ENCODE measurements around the gene CARD8. TPM values are rescaled to one million over a fixed set of nuclear protein-coding genes. Genes with fewer than 3 reads are reported as not detected.

CARD8 gene
- total RNA-seq, 1 experiment from 2014 or later: 23.0 TPM

GRCh38 chr19:48176226-48176625, 79.5 kb downstream of the CARD8 start (continued):
- TF ChIP-seq ZNF425 (CRISPR knock-in tag; conservative IDR thresholded peaks at IDR 0.05) (no peak), MXD4 (CRISPR knock-in tag; IDR thresholded peaks at IDR 0.05; ENCODE audit: borderline replicate concordance) (no peak), GRHL2 (CRISPR knock-in tag; IDR thresholded peaks at IDR 0.05; ENCODE audit: insufficient replicate concordance, severe bottlenecking) (no peak)

GRCh38 chr19:48175578-48175977, 80.1 kb downstream of the CARD8 start:
- H3K4me3 Mint-ChIP-seq: no peak overlapping the region
- peaks cover 7% of the 10 kb centered on the region for H3K4me1 Mint-ChIP-seq
- ChIA-PET POLR2A (no interaction called here), CTCF (no interaction called here)
- peak overlapping the region; percentile 45; the same call in 1 of the 2 replicates for H3K27ac Mint-ChIP-seq
- peaks cover 46% of the 10 kb centered on the region for H3K36me3 Mint-ChIP-seq
- H3K9me3 Mint-ChIP-seq: peaks cover 7% of the 10 kb centered on the region
- ATAC-seq: no peak
- TF ChIP-seq CDX4 (CRISPR knock-in tag; IDR thresholded peaks at IDR 0.05; ENCODE audit: borderline replicate concordance) (no peak), CBFB (CRISPR knock-in tag; IDR thresholded peaks at IDR 0.05; ENCODE audit: low read depth) (no peak), JAZF1 (CRISPR knock-in tag; IDR thresholded peaks at IDR 0.05) (no peak), ZNF512 (CRISPR knock-in tag; IDR thresholded peaks at IDR 0.05; ENCODE audit: borderline replicate concordance) (no peak), AFF4 (CRISPR knock-in tag; IDR thresholded peaks at IDR 0.05; ENCODE audit: borderline replicate concordance) (no peak), ZNF219 (CRISPR knock-in tag; IDR thresholded peaks at IDR 0.05; ENCODE audit: borderline replicate concordance) (no peak), USF1 (CRISPR knock-in tag; IDR thresholded peaks at IDR 0.05) (no peak), MAX (CRISPR knock-in tag; IDR thresholded peaks at IDR 0.05) (no peak), GTF2I (CRISPR knock-in tag; conservative IDR thresholded peaks at IDR 0.05) (no peak), ZBTB21 (CRISPR knock-in tag; IDR thresholded peaks at IDR 0.05; ENCODE audit: borderline replicate concordance) (no peak), SMAD4 (CRISPR knock-in tag; IDR thresholded peaks at IDR 0.05) (no peak), CREM (CRISPR knock-in tag; IDR thresholded peaks at IDR 0.05) (no peak), FOXJ3 (CRISPR knock-in tag; IDR thresholded peaks at IDR 0.05; ENCODE audit: borderline replicate concordance) (no peak), ERG (CRISPR knock-in tag; IDR thresholded peaks at IDR 0.05) (no peak), MXD4 (CRISPR knock-in tag; IDR thresholded peaks at IDR 0.05; ENCODE audit: borderline replicate concordance) (no peak), MLX (CRISPR knock-in tag; IDR thresholded peaks at IDR 0.05) (no peak), ZSCAN18 (CRISPR knock-in tag; IDR thresholded peaks at IDR 0.05) (no peak), HMGA2 (CRISPR knock-in tag; IDR thresholded peaks at IDR 0.05) (no peak), ZNF416 (CRISPR knock-in tag; IDR thresholded peaks at IDR 0.05) (no peak)
- H3K27me3 Mint-ChIP-seq (ENCODE audit: low read depth): no peaks in the 10 kb centered on the region
- DNase-seq (ENCODE audit: low spot score): no peak
